ENCODE results near the gene MCCD1. TPM values are rescaled to one million over a fixed set of nuclear protein-coding genes. Genes with fewer than 3 reads are reported as not detected.

Gene MCCD1
- total and polyA plus RNA-seq, 2 of the 13 experiments (the other 11 are each of a cell fraction or from before 2014, with no cell fraction given) = 0.15 TPM; not detected in 1

- TF ChIP-seq ATF3 (CRISPR knock-in tag; IDR thresholded peaks at IDR 0.05) = no peak
- TF ChIP-seq GRHL1 (CRISPR knock-in tag; conservative IDR thresholded peaks at IDR 0.05) = no peak
- TF ChIP-seq ZNF224 (CRISPR knock-in tag; IDR thresholded peaks at IDR 0.05) = no peak
- no peak for TF ChIP-seq ZBTB1 (CRISPR knock-in tag; IDR thresholded peaks at IDR 0.05; ENCODE audit: borderline replicate concordance)
- TF ChIP-seq TEAD2 (CRISPR knock-in tag; IDR thresholded peaks at IDR 0.05) = no peak
- no peak for TF ChIP-seq PREB (CRISPR knock-in tag; IDR thresholded peaks at IDR 0.05)
- no peak for TF ChIP-seq NR2C2 (CRISPR knock-in tag; IDR thresholded peaks at IDR 0.05; ENCODE audit: borderline replicate concordance)
- no peak for TF ChIP-seq ATRX (CRISPR knock-in tag; IDR thresholded peaks at IDR 0.05; ENCODE audit: borderline replicate concordance)
- 0 out of 2 replicates have a peak, but pooled peaks have one; percentile 25 for TF ChIP-seq ZNF547 (CRISPR knock-in tag; IDR thresholded peaks at IDR 0.05)
- 0 out of 2 replicates have a peak, but pooled peaks have one; percentile 17 for TF ChIP-seq SAFB2 (CRISPR knock-in tag; IDR thresholded peaks at IDR 0.05; ENCODE audit: borderline replicate concordance, low read depth)
- 0 out of 4 replicates have a peak, but pooled peaks of 1 of the 2 experiments have one; percentile 15 for TF ChIP-seq POLR2A (IDR thresholded peaks at IDR 0.05; ENCODE audit: insufficient read depth in 1 of 2, low read depth in 2 of 2, low read length in 2 of 2)
- peak; percentile 56 for TF ChIP-seq AGO2 (optimal IDR thresholded peaks at IDR 0.05; ENCODE audit: low read depth, low read length)
Observed at GRCh38 chr6:31533455-31533841, 4.7 kb downstream of the MCCD1 start (continued).

All from HepG2 (cell line).